Stimulated activated CD4-positive, alpha-beta T cell treated with anti-CD3 and anti-CD28 coated beads, TNF-alpha, amount 100 ng/mL, for 24 hours (primary cell): ENCODE data around the gene BET1L.

Source experiments
- DNase-seq, 3 experiments: peaks; one replicate each; pipeline ENCODE4 v3.0.0-alpha.2; 2020; ENCODE audit warnings: low read depth in 3 of 3

BET1L gene

DNA sequence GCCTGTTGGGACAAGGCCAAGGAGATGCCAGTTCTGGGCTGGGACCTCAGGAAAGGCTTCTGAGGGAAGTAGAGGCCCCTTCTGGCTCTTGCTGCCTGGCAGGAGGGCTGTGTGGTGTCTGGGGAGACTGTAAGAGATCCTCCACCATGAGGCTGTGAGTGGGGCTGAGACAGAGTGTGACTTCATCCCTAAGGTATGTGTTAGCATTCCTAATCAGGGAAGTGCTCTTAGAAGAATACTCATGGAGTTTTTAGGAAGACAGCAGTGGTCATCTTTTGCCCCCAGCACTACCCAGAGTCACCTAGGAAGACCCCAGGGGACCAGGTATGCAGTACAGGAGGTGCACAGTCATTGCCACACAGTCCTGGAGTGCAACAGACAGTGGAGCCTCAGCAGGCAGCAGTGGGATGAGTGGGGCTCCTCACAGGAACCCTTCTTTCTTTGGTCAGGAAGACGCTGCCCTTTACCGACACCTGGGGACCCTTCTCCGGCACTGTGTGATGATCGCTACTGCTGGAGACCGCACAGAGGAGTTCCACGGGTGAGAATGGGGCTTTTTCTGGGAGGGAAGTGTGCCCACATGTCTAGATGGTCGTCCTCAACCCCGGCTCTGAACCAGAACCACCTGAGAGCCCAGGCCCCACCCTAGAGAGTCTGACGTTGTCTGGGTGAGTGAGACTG lies 3.1 kb upstream of the BET1L start:
- no peak for DNase-seq

DNA sequence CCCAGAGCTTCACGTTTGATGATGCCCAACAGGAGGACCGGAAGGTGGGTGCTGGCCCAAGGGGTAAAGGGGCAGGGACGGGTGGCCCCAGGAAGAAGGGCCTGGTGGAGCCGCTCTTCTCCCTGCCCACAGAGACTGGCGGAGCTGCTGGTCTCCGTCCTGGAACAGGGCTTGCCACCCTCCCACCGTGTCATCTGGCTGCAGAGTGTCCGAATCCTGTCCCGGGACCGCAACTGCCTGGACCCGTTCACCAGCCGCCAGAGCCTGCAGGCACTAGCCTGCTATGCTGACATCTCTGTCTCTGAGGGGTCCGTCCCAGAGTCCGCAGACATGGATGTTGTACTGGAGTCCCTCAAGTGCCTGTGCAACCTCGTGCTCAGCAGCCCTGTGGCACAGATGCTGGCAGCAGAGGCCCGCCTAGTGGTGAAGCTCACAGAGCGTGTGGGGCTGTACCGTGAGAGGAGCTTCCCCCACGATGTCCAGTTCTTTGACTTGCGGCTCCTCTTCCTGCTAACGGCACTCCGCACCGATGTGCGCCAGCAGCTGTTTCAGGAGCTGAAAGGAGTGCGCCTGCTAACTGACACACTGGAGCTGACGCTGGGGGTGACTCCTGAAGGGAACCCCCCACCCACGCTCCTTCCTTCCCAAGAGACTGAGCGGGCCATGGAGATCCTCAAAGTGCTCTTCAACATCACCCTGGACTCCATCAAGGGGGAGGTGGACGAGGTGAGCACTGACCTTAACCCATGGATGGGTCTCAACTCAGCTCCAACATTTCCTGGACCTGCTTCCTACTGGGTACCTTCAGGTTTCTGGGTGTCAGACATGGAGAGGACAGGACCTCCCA lies 2.3 kb upstream of the BET1L start:
- DNase-seq: no peak

DNA sequence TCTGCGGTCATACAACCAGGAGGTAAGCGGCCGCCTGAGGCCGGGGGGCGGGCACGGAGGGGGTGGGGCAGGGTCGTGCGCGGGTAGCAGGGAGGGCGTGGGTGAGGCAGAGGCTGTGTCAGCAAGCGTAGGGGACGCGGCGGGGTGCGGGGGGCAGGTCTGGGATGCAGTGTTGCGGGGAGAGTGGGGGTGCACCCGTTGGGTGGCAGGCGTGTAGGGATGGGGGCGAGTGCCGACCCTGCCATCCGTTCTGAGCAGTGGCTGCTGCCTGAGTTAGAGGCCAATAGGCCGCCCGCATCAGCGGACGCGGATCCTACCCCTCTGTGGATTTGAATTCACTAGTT lies 1.7 kb upstream of the BET1L start:
- no peak for DNase-seq

DNA sequence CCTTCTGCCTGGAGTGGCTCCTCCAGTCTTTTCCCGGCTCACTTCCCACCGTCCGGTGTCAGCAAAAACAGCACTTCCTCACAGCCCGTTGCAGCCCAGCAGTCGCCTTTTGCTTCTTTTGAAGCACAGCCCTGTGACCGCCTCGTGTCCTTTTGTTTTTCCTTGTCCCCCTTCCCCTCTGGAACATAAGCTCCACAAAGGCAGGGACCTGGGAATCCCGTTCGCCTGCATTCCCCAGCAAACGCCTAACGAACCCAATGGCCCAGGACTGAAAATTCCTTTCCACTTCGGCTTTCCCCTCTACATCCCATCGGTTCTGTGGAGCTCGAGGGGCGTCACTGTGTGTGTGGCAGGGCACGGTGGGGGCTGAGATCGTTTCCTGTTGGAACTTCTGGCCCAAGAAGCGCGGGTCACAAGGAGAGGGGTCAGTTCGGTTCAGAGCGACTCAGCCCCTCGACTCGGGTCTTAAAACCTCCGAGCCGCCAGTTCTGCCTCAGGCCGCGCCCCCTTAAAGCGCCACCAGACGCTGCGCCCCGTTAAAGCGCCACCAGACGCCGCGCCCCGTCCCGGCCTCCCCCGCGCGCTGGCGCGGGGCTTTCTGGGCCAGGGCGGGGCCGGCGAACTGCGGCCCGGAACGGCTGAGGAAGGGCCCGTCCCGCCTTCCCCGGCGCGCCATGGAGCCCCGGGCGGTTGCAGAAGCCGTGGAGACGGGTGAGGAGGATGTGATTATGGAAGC lies 1.1 kb upstream of the BET1L start:
- peak; percentile 63 to 80 (median 73) for DNase-seq

DNA sequence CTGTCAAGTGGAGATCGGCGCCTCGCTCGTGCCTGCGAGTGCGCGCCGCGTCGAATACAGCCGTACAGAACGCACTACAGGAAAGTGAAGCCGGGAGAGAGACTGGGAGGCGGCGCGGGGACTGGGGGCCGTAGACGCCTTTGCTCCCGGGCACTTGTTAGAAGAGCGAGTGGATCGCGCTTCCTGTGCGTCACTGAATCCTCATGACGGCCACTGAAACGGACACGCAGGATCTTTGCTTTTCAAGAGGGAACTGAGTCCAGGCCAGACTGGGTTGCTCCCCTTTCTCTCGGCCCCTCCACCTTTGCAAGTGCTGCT lies 623 bp upstream of the BET1L start:
- DNase-seq: peak in 1 of 3 experiments; percentile 22

DNA sequence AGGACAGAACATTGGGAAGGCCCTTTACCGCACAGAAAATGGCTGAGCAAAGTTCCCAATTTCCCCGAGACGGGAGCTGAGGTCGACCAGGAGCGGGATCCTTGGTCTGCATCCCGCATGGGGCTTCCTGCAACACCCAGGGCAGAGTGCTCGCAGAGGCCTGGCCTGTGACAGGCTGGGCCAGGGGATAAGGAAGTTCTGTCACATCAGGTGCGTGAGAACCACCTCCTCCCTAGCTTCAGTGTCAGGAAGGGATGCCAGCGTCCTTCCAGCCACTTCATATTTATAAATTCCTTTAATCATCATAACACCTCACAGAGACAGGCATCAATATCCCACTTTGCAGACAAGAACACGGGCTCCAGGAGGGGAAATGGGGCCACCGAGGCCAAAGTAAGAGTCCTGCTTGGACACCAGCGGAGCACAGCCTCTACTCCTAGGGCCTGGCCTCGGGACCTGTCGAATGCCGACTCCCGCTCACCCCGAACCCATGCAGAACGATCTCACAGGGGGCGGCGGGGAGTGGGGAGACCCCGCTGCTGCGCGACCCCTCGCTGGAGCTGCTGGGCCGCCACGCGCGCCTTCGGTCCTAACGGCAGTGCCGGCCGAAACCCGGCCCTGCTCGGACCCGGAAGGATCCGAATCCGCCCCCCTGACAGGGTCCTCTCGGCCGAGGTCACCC lies 532 bp downstream of the BET1L start:
- DNase-seq: no peak

DNA sequence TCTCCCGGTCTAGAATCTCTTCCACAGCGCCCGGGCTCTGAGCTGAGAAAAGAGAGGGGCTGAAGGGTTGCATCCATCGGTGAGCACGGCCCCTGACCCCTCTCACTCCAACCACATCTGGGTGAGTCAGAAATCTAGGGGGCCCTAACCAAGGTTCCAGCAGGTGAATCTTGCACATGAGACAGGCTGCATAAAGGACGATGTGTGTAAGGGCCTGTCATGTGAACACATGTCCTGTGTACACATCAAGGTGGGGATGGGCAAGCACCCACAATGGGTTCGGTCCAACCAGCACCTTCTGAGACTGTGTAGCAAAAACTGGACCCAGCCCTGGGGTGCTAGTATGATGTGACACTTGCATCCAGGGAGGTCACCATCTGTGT lies 1.2 kb downstream of the BET1L start:
- no peak for DNase-seq

DNA sequence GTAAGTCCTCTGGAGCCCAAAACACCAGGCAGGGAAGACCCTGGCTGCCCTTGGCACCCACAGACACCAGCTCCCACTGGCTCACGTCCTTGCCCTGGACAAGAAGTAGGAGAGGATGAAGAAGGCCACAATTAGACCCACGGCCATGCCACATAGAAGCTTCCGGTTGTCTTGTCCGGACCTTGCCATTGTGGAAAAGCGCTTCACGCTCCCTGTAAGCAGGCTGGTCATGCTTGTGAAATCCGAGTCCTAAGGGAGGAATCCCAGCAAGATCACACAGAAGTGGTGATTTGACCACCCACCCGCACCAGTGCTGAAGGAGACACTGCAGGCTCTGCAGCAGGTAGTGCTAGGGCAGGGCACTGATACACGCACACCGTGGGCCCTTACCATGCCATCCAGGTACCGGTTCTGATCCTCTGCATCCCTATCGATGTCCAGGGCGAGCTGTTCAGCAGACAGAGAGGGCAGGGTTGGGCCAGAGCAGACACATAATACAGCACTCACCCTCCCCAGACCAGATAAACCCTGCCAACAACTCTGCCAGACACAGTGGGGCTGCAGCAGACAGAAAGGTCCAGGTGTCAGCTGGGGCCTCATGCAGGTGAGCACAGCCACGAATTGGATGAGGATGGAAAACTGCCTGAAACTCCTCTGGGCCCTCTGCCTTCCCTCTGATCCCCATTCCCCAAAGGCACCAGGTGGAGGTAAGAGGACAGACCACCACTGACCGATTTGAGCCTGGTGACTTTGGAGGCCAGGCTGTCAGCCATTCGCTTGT lies 1.8 kb downstream of the BET1L start:
- DNase-seq: no peak

DNA sequence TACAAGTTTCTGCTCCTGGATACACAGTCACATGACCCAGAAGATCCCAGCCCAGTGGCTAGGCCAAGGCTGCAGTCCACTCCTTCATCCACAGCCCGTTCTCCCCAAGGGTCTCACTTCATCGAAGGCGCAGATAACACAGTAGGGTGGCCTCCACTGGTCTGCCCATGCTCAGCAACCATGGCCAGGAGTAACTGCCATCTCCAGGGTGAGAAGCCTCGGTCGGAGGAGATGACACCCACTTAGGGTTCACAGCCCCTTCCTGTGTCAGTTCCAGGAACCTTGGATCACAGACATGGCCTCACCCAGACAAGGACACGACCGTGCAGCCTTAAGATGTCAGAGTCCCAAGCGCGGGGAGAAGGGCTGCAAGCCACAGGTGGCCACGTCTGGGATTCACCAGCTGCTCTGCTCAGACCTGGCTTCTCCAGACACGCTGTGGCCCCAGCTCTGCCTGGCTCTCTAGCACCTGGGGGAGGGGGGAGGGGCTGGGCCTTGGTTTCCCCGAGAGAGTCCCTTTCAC lies 2.6 kb downstream of the BET1L start:
- DNase-seq: no peak

DNA sequence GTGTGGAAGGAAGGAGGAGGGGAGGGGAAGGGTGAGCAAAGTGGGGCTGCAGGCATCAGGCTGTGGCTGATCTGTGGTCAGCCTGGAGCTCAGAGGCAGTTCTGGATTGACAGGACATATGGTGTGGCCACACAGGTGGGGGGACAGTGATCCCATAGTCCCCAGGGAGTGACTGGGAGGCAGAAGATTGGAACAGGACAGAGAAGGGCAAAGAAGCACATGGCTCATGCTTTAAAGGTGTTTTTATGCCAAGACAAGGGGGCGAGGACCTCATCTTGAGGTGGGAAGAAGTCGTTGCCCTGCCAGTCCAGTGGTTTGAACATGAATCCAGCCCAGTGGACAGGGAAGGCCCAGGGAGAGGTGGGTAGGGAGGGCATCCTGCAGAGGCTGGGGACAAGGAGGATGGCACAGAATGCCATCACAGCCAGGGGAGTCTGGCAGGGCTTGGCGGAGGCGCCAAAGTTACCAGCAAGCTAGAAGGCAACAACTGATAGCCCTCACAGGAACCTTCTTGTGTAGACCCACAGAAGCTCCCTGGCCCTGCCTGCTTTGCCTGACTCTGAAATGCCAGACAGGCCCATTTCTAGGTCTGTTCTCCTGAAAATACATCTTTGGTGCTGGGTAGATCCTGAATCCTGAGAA lies 3.1 kb downstream of the BET1L start:
- DNase-seq: no peak

DNA sequence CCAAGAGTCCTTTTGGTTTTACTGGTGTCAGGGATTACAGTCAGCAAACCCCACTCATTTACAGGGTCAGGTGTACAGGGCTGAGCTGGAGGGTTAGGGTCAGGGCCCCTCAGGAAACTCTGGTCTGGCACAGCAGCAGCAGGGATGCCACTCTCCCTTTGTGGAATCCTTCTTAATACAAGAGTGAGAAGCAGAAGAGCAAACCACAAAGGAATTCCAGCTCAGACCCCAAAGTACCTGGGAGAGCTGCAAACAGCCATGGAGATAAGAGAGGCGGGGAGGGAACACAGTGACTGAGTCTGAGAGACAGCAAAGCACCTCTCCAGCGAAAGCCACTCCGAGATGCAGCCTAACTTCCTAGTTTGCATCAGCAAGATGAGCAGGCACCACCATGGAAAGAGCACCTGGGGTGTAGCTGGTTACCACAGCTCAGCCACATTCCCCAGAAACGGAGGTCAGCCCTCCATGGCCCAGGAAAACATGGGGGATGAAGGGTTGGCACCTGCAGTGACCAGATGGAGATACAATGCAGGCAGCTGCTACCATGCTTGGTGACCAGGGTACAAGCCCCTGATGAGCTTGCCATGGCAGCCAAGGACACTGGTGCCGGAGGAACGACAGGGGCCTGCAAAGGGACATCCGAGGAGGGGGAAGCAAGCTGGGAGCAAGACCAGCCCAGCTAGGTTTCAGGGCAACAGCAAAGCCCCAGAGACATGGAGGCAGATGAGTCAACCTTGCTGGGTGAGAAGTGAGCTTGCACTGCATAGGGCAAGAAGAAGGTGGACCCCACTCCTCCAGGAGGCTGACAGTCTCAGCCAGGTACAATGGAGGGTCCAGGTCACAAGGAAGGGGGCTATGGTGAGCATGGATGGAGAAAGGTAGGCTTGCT lies 3.9 kb downstream of the BET1L start:
- no peak for DNase-seq

DNA sequence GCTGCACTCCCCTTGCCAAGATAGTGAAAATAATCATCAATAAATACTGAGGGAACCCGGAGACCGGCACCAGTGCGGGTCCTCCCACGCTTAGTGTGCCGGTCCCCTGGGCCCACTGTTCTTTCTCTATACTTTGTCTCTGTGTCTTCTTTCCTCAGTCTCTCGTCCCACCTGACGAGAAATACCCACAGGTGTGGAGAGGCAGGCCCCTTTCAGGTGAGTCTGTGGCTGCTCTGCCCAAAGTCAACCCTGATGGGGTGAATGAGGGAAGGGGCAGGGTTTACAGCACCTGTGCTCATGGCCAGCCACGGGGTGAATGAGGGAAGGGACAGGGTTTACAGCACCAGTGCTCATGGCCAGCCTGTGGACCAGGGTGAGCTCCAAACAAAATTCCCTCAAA lies 4.7 kb downstream of the BET1L start:
- no peak for DNase-seq

DNA sequence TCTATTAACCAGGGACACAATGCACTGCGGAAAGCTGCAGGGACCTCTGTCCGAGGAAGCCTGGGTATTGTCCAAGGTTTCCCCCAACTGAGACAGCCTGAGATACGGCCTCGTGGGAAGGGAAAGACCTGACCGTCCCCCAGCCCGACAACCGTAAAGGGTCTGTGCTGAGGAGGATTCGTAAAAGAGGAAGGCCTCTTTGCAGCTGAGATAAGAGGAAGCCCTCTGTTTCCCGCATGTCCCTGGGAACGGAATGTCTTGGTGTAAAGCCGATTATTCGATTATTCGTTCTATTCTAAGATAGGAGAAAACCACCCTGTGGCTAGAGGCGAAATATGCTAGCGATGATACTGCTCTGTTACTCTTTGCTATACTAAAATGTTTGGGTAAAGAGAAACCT lies 5.2 kb downstream of the BET1L start:
- DNase-seq: no peak

DNA sequence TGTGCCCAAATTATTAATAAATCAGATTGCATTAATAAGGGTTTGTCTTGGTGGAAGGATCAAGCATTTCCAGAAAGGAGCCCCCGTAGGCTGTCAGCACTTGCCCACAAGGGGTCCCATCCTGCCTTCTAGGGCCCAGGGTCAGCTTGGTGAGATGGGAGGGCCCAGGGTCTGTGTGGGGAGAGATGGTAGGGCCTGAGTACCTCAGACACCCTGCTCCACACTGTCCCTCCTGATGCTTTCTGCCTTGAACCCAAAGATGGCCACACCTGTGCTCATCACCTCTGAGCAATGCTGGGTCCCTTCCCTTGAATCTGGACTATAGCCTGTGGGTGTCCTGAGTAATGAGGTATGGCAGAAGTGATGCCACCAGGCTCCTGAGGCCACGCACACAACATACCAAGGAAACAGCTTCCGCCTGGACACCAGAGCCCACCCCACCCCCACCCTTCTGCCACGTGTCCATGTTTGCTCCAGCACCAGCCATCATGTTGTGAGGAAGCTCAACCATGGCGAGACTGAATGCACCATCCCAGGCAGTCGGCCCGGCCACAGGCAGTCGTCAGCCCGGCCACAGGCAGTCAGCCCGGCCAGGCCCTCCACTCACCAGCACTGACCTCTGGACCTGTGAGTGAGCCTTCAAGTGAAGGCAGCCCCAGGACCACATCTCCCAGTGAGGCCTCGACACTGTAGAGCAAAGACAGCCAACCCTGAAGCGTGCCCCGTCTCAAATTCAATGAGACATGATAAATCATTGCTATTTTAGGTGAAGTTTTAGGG lies 6.8 kb downstream of the BET1L start:
- DNase-seq: no peak

DNA sequence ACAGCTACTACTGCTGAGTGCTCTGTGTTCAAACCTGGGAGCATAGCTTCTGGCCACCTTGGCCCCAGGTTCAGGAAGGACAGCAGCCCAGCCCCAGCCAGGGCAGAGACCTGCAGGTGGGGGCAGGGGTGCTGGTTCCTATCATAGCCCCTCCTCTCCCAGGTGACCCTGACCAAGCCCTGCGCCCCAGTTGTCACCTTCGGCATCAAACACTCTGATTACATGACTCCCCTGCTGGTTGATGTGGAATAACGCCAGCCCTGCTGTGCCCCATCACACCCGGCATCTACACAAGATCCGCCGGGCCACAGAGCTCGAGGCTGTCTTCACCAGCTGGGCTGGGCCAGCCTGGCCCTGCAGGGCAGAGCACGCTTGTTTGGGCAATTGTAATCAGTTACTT lies 7.4 kb downstream of the BET1L start:
- no peak for DNase-seq

DNA sequence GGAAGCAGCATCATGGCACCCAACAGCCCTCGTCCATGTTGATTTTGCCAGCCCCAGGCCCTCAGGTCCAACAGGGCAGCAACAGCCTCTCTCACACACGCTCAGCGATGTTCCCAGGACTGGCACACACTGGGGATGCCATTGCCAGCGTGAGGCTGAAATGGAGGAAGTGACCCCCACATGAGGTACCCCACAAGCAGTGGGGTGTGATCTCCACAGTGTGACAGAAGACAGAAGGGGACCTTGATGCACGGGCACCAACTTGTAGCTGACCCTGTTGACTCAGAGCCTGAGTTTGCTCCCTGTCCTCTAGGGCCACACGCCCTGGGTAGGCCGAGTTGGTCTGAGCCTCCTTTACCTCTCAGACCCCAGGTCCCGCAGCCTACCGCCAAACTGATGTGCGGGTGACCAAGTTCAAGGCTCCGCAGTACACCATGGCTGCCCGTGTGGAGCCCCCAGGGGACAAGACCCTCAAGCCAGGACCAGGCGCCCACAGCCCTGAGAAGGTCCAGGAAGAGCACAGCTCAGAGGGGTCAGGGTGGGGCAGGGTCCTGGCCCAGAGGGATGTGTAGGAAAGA lies 8.1 kb downstream of the BET1L start:
- DNase-seq: no peak

DNA sequence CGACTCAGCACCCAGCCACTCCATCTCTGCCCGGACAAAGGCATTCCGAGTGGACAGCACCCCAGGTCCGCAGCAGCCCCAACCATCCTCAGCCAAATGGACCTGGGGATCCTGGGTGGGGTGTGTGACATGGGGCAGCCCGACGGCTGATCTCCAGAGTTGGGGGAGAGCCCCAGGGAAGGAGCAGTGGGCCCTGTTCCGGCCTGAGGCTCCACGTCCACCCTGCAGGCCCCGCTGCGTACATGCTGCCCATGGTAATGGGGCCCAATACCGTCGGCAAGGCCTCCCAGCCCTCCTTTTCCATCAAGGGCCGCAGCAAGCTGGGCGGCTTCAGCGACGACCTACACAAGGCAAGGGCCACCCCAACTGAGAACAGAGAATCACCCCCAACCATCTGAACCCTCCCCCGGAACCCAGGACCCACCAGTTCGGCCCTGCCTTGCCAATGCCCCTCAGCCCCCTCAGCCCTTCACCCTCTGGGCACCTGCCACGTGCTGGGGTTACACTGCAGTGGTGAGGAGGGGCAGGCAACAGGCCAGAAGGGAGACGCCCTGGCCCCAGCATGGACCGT lies 8.9 kb downstream of the BET1L start:
- DNase-seq: no peak

DNA sequence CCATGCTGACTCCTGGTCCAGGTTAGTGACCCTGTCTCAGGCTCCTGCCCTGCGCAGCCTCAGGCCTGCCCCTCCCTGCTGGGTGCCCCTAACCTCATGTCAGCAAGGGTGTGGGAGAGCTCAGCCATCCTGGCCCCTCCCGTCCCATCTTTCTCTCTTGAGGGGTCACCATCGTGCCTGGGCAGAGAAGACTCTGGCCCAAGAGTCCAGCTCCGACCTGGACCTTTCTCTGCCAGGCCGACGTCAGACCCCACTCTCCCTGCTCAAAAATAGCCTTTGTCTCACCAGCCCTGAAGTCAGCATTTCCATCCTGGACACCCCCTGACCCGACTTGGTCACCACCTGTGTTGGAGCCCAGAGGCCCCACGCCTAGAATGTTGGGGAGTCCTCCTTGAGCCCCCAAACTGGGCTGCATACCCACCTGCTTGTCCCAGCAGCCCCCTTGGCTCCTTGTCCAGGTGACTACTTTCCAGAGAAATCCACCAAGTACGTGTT lies 9.4 kb downstream of the BET1L start:
- no peak for DNase-seq
